ENCODE results near the gene AP2B1.

DNA sequence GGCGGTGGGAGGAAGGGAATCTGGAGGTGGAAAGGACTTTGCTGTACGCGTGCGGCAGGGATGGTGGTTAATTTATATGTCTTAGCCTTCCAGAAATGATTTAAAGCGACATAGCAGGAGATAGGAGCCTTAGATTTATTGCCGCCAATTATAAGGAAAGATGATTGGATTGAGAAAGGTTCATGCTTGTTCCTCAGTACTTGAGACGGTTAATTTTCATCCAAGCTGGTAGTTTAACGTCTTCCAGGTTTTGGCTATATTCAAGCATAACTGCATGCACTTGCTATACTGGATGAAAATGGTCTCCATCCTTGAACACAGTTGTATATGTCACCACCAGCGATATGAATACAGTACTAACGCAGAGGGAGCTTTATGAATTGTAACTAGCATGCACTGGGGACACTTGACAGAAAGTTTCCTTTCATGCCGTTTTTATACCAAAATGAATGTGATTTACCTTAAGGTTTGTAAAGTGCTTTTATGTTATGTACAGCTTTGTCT, 8.1 kb upstream of the AP2B1 start:
- TF ChIP-seq EZH2 (IDR thresholded peaks at IDR 0.05; ENCODE audit: borderline replicate concordance) (no peak), EZH2phosphoT487 (IDR thresholded peaks at IDR 0.05; ENCODE audit: low read depth, severe bottlenecking, unreplicated experiment) (no peak)
- TF ChIP-seq, protein P1, sequence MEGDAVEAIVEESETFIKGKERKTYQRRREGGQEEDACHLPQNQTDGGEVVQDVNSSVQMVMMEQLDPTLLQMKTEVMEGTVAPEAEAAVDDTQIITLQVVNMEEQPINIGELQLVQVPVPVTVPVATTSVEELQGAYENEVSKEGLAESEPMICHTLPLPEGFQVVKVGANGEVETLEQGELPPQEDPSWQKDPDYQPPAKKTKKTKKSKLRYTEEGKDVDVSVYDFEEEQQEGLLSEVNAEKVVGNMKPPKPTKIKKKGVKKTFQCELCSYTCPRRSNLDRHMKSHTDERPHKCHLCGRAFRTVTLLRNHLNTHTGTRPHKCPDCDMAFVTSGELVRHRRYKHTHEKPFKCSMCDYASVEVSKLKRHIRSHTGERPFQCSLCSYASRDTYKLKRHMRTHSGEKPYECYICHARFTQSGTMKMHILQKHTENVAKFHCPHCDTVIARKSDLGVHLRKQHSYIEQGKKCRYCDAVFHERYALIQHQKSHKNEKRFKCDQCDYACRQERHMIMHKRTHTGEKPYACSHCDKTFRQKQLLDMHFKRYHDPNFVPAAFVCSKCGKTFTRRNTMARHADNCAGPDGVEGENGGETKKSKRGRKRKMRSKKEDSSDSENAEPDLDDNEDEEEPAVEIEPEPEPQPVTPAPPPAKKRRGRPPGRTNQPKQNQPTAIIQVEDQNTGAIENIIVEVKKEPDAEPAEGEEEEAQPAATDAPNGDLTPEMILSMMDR (IDR thresholded peaks at IDR 0.05; ENCODE audit: poor library complexity), result no peak
